ENCODE measurements around the gene OOSP2.
"Not testable (repeated sequence)": the region's sequence is repeated elsewhere in the genome, so short reads cannot be mapped to it uniquely, and the experiment has no call there.

The OOSP2 gene

DNA sequence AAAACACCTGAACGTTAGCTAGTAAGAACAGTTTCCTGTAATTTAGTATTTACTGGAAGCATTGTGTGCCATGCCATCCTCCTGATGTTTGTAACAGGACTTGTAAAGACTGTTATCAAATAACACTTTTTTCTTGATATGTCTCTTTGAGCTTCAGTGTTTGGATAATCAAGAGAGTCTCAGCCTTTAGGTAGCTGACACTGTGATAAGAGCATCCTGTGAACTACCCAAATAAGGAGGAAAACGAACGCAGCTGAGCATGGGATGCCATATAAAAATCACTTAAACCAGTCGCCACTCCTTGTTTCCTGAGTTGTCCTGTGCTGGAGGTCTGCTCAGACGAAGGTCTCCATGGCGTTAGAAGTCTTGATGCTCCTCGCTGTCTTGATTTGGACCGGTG lies at the start of gene OOSP2:
TSS of gene OOSP2 (plus strand) at position 301 of the 400 bp plus-strand sequence. CDS start at position 352, 51 bp downstream.
- no peak for DNase-seq

DNA sequence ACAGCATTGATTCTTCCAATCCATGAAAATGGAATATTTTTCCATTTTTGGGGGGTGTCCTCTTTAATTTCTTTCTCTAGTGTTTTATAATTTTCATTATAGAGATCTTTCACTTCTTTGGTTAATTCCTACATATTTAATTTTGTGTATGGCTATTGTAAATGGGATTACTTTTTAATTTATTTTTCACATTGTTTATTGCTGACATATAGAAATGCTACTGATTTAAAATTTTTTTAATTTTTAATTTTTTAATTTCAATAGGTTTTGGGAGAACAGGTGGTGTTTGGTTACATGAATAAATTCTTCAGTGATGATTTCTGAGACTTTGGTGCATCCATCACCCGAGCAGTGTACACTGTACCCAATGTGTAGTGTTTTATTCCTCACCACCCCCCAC lies 49.8 kb upstream of the OOSP2 start:
- no peak for DNase-seq

GRCh38 chr11:59992425-59992824 lies 47.8 kb upstream of the OOSP2 start:
- no peak for DNase-seq

DNA sequence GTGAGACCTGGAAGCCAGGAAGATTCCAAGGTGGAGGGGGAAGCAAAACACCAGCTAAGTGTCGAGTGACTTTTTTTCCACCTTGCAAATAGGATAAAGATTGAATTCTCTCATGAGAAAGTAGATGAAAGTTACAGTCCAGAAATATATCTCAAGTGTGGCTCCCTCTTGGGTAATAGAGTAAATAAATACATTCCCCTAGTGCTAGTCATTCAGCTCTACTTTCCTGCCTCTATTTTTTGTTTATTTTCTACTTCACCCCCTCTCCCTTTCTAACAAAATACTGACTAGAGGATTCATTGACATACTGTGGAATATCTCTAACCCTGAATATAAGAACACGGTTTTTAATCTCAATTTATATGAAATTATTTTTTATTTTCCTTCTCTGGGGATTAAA lies 42.4 kb upstream of the OOSP2 start:
- no peak for DNase-seq

DNA sequence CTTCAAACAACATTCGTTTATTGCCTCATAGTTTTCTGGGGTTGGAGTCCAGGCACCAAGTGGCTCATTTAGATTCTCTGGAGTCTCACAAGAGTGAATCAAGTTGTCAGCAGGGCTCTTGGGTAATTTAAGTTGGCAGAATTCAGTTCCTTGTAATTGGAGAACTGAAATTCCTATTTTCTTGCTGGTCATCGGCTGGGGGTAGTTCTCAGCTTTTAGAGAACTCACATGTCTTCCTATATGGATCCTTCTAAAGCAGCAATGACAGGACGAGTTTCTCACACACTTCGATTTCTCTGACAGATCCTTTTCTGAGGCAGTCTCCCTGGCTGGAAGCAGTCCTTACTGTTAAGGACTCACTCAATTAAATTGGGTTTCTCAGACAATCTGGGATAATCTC lies 40.5 kb upstream of the OOSP2 start:
- DNase-seq: no peak

- DNase-seq: no peak
These were observed 36.5 kb upstream of the OOSP2 start for GRCh38 chr11:60003729-60004128.

GRCh38 chr11:60005360-60005759 lies 34.8 kb upstream of the OOSP2 start:
- DNase-seq: no peak

GRCh38 chr11:60016881-60017280 lies 23.3 kb upstream of the OOSP2 start, which contains the start of gene OOSP4B:
OOSP4B (plus strand) TSS chr11:60017181.
- no peak for DNase-seq

DNA sequence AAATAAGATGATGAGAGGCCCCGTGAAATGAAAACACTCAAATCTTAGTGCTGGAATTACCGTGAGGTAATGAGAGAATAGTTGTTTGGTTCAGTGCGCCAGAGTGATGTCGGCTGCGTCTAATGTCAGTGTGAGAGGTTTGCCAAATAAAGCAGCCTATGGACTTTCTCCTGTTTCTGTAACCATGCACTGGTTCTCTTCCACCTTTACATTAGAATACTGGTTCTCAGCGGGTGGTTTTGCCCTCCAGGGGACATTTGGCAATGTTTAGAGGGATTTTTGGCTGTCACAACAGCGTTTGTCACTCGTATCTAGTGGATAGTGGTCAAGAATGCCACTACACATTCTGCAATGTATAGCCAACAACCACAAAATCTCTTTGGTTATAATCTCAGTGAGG lies 22.2 kb upstream of the OOSP2 start:
- no peak for DNase-seq

DNA sequence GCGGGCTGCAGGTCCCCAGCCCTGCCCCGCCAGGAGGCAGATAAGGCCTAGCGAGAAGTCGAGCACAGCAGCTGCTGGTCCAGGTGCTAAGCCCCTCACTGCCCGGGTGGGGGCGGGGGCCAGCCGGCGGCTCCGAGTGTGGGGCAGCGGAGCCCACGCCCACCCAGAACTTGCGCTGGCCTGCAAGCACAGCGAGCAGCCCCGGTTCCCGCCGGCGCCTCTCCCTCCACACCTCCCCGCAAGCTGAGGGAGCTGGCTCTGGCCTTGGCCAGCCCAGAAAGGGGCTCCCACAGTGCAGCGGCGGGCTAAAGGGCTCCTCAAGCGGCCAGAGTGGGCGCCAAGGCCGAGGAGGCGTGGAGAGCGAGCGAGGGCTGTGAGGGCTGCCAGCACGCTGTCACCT lies 19.8 kb upstream of the OOSP2 start:
- not testable (repeated sequence) for DNase-seq

DNA sequence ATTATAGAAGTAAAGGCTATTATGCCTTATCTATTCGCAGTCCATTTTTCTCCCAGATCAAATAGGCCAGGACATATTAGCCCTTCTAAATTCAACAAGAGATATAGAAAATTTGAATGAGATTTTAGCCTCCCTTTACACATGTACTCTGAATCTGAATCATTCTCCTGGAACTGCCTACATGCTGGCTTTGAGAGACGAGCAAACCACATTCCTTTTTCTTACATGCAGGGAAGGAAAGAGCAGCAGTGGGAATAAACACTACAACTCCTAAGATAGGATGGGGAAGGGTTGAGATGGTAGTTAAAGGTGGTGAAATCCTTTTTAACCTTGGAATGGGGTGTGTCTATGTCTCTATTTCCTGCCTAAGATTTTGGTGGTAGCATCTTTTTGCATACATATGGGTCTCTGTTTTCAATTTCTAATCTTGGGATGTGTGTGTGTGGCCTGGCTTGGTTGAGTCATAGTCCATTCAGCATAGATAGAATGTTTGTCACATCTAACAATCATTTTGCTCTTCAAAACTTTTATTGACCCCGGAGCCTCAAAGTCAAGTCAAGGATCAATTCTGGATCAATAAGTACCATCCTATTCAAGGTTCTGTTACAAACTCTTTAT lies 11.1 kb upstream of the OOSP2 start:
- DNase-seq: no peak

DNA sequence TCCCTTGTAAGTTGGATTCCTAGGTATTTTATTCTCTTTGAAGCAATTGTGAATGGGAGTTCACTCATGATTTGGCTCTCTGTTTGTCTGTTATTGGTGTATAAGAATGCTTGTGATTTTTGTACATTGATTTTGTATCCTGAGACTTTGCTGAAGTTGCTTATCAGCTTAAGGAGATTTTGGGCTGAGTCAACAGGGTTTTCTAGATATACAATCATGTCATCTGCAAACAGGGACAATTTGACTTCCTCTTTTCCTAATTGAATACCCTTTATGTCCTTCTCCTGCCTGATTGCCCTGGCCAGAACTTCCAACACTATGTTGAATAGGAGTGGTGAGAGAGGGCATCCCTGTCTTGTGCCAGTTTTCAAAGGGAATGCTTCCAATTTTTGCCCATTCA lies 10.2 kb downstream of the OOSP2 start:
- DNase-seq: not testable (repeated sequence)

- DNase-seq: not testable (repeated sequence)
These were observed 10.6 kb downstream of the OOSP2 start for GRCh38 chr11:60050839-60051238.

DNA sequence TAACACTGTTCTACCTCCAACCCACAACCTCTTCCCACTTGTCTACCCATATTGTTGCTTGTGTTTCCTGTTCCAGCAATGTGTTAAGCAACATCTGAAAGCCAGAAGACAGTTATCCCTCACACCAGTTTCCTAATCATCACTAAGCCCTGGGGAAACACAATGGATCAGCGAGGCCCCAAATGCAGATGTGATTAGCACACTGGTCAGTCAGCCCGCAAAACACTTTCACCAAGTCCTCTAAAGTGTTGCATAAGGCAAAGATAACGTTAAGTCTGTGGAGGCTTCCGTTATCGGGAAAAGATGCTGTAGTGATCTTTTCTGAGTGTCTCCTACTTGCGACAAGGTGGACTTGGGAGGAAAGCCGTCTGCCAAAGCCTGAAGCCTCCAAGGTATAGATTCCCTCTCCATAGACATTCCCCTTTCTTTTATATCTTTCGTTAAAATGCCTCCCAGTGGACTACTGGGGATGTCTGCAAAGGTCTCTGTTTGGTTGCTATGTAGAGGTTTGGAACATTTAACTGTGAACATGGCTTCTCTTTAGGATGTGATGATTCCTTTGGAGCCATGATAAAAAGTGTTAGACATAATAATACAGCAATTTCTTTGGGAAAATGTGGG lies 16.2 kb downstream of the OOSP2 start, which contains the start of gene MS4A3:
TSS of gene MS4A3 (plus strand) at position 317 of the 621 bp plus-strand sequence. CDS start 4,496 bp downstream, outside the sequence.
- no peak for DNase-seq

DNA sequence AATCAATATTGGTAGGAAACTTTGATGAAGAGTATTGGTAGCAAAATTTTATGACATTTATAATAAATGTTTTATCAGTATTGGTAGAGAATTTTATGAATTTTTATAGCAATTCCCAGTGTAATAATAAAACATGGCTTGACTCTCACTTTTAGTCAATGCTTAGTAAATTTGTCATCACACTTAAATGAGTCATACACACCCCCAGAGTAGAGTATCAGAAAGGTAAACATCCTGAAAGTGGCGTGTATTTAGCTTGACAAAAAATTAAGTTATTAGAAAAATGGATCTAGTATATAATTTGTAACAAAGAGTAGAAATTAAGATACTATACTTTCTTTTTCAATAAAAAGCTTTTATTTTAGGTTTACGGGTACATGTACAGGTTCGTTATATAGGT lies 18.8 kb downstream of the OOSP2 start:
- DNase-seq: no peak

- no peak for DNase-seq
These were observed 19.5 kb downstream of the OOSP2 start for GRCh38 chr11:60059521-60060240.

DNA sequence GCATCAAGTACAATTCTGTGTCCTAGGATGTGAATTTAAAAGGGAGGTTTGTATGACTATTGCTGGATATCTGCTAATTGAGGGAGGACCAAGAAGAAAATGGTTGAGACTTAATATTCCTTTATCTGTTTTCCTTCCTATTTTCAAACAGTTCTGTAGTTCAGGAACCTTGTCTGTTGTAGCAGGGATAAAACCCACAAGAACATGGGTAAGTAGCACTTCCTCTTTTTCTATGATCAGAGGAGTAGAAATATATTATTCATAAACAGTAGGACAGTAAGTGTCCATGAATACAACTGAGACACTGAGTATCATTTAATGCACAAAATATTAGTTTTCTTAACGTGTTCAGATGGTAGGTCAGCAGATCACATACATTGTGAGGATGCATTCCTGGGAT lies 23.9 kb downstream of the OOSP2 start:
- no peak for DNase-seq

DNA sequence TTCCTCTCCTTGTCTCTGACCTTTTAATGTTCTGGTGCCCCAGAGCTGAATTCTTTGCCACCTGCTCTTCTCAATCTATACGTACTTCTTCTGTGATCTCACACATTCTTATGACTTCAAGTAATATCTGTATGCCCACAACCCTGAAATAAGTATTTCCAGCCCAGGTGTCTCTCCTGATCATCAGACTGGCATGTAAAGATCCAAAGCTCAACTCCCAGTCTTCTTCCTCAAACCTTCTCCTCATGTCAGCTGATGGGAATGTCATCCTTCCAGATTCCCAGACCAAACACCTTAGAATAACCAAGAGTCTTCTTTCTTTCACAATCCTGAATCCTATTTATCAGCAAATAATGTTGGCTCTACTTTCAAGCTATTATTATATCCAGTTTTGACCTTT lies 25.6 kb downstream of the OOSP2 start:
- no peak for DNase-seq

DNA sequence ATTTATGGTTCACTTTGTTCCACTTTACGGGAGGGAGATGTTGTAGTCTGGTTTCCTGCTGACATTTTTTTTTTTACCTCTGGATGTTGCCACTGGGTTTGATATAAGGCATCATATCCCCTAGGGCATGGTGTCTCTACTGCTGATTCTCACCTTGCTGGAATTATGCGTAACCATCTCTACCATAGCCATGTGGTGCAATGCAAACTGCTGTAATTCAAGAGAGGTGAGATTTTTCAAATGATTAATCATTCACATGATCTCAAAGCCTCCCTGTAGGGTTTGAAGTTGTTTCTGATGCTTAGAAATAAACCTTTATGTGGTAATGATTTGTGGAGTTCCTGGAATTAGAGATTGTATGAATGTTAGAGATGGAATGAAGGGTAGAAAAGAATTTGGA lies 29.2 kb downstream of the OOSP2 start:
- no peak for DNase-seq

- not testable (repeated sequence) for DNase-seq
These were observed 31.4 kb downstream of the OOSP2 start for GRCh38 chr11:60071644-60072043.

DNA sequence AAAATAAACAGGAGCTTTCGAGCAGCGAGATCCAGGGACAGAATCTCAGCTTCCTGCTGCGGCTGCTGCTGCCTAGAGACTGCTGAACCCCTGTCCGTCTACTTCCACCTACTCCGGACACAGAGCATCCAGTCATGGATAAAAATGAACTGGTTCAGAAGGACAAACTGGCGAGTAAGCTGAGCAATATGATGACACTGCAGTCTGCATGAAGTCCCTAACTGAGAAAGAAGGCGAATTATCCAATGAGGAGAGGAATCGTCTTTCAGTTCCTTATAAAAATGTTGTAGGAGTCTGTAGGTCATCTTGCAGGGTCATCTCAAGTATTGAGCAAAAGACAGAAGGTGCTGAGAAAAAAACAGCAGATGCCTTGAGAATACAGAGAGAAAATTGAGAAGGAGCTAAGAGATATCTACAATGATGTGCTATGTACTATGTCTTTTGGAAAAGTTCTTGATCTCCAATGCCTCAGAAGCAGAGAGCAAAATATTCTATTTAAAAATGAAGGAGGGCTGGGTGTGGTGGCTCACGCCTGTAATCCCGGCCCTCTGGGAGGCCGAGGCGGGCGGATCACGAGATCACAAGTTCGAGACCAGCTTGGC lies 37.1 kb downstream of the OOSP2 start:
- DNase-seq: no peak

DNA sequence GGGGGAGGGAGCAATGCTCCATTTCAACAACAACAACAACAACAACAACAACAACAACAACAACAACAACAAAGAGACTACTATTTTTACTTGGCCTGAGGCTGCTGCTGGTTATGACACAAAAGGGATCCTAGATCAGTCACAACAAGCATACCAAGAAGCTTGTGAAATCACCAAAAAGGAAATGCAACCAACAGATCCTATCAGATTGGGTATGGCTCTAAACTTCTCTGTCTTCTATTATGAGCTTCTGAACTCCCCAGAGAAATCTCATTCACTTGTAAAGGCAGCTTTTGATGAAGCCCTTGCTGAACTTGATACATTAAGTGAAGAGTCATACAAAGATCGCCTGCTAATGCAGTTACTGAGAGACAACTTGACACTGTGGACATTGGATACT lies 37.8 kb downstream of the OOSP2 start:
- DNase-seq: no peak

DNA sequence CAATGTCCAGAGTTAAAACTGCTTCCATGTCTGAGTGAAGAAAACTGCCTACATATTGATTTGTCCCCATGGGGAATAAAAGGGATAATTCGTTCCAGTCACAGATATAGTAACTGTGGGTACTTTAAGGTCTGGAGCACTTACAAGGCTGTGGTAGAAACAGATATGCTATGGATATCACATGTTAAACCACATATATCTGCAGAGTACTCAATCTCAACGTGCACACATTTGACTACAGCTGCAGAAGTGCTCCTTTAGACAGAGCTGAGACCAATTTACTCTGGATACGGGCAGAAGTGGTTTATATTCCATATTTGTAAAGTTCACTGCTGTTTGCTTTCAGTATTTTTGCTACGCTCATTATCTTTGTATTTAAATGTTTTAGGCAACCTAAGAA lies 38.5 kb downstream of the OOSP2 start:
- DNase-seq: no peak

GRCh38 chr11:60080535-60080934 lies 40.3 kb downstream of the OOSP2 start:
- no peak for DNase-seq
